NCI-H526 (cell line): Measurements from ENCODE around the gene DNAJC11.
"Not testable (repeated sequence)": the region's sequence is repeated elsewhere in the genome, so short reads cannot be mapped to it uniquely, and the experiment has no call there.

ENCODE experiments used
- DNase-seq, 2 experiments: peaks; one replicate each; lab custom pipeline; 2025; lab: John Stamatoyannopoulos, UW

Gene DNAJC11

DNA sequence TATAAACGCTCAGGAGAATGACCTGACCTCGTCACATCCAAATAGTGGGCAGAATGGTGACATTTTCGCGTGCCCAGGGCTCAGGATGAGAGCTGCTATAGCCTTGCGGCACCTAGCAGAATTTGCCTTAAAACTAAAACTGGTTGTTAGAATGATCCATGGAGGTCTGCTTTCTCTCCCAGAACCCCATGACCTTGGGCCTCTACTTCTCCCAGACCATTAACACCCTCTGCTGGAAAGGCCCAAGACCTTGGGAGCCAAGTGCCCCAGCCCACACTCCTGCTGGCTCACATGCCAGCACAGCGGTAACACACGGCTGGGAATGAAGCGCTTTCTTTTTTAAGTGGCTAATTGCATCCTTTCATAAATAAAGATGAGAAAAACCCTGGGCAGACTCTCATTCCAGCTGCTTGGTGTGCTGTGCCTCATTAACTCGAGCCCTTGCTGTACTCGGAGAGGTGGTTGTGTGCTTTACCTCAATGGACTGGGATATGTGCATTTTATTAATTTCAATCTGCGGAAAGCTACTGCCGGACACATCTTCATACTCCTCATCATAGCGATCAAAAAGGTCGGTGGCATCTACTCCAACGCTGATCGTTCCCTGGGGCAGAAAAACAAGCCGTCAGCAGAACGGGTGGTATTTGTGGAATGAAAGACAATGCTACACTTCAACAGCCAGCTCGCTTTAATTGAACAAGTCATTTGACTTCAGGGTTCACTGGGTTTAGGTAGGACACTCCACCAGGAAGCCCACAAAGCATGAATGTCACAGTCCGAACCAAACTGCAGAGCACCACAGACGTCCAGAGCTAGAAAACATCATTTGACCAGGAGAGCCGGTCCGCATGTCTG lies 48.0 kb downstream of the DNAJC11 start:
- peak; percentile 34 to 63 for DNase-seq

DNA sequence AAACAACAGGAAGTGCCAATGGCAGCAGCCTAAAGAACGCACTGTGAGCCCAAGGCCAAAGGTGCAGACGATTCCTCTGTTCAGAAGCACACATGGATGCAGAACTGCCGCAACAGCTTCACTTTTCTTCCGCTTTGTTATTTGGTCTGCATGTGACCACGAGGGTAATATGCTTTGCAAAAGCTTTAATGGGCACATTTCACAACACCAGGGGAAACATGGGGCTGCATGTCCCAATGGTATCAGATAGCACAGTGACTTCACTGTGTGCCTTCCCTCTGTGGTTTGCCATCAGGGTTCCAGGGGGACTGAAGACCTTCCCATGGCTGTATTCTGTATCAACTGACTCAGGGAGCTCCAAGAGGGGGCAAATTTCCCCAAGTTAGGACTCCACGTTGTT lies 48.6 kb downstream of the DNAJC11 start:
- DNase-seq, result no peak

GRCh38 chr1:6651909-6652308 lies 49.7 kb downstream of the DNAJC11 start:
- no peak for DNase-seq

GRCh38 chr1:6648556-6648955 lies 53.1 kb downstream of the DNAJC11 start:
- DNase-seq, result no peak

DNA sequence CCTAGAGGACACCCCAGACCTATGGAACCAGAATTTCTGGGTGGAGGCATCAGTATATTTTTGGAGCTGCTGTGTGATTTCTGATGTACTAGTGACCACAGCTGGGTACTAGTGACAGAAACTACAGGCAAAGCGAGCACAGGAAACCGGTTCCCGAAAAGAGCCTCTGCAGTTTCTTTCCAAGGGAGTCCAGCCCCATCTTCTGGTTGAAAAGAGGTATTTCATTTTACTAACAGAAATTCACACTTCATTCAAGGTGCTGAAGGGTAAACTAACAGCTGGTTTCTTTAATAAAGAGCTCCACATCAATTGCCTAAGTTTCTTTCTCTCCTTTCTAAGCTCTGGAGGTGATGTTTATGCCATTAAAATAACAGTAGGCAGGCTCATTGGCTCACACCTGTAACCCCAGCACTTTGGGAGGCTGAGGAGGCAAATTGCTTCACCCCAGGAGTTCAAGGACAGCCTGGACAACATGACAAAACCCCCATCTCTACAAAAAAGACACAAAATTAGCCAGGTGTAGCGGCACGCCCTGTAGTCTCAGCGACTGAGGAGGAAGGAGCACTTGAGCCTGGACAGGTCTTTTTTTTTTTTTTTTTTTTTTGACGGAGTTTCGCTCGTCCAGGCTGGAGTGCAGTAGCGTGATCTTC lies 55.0 kb downstream of the DNAJC11 start:
- peak; percentile 28 to 64 for DNase-seq

DNA sequence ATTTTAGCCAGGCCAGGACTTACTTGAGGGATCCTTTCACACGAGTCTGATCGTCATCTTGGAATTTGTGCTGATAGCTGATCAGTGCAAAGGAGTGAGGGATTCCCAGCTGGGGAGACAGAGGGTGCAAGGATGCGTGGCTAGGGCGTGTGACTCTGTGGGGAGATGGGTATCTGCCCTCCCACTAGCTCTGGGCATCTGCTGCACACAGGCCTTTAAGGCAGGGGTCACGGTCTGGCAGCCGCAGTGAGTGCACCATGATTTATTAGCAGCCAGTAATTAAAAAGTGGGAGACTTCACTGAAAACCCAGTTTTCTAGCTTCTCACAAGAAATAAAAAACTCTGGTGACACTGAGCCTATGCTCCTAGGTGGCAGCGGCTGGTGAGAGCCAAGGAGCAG lies 56.6 kb downstream of the DNAJC11 start:
- DNase-seq, result no peak

DNA sequence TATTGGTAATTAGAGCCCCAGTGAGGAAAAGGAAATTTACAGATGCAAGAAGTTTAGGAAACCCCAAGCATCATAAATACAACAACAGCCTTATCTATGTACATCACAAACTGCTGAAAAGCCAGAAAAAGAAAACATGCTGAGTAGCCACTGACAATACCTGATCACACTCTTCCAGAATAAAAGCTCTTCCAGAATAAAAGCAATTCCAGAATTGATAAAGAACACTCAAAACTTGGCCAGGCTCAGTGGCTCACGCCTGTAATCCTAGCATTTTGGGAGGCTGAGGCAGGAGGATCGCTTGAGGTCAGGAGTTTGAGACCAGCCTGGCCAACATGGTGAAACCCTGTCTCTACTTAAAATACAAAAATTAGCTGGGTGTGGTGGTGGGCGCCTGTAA lies 60.7 kb downstream of the DNAJC11 start:
- not testable (repeated sequence) for DNase-seq

- no peak for DNase-seq
Observed at GRCh38 chr1:6638226-6638625, 63.4 kb downstream of the DNAJC11 start.

- no peak for DNase-seq
Observed at GRCh38 chr1:6637770-6638169, 63.8 kb downstream of the DNAJC11 start.

DNA sequence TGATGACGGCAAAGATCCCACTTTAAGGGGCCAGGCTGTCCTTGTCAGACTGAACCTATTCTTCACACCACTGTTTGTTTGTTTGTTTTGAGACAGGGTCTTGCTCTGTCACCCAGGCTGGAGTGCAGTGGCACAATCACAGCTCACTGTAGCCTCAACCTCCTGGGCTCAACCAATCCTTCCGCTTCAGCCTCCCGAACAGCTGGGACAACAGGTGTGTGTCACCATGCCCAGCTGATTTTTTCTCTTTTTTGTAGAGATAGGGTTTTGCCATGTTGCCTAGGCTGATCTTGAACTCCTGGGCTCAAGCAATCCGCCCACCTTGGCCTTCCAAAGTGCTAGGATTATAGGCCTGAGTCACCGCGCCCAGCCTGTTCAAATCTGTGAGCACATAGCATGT lies 64.8 kb downstream of the DNAJC11 start:
- not testable (repeated sequence) for DNase-seq

DNA sequence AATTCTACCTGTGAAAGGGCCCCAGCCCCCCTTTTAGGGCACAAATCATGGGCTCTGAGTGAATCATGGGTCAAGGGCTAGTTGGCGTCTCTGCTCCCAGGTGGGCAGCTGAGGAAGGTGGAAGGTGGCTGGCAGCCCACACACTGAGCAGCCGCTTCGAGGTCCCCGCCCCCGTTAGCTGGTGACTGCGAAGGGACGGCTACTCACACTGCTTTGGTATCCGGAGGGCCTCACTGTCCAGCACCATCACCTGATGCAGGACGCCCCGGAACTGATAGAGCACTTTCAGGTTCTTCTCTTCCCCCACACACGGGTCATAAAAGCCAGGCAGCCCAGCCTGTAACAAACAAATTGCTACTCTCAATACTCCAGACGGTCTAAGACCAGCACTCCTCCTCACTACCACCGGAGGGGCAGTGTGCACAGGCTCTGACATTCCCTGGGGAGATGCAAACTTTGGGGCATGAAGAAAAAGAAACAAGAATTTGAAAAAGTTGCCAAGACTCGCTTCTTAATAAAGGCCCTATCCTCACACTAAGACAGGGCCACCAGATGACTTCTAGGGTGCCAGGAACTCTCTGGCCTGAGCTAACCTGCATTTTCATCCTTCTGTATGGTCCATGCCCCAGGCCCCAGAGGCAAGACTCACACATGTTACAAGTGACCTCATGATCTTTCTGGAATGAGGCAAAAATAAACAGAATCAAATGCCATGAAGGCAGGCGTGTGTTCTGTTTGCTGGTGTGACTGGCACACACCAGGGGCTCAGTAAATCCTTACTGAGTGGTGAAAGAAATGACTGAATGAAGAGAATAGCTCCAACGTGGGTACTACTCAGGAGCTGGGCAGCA lies 65.5 kb downstream of the DNAJC11 start:
- no peak for DNase-seq

DNA sequence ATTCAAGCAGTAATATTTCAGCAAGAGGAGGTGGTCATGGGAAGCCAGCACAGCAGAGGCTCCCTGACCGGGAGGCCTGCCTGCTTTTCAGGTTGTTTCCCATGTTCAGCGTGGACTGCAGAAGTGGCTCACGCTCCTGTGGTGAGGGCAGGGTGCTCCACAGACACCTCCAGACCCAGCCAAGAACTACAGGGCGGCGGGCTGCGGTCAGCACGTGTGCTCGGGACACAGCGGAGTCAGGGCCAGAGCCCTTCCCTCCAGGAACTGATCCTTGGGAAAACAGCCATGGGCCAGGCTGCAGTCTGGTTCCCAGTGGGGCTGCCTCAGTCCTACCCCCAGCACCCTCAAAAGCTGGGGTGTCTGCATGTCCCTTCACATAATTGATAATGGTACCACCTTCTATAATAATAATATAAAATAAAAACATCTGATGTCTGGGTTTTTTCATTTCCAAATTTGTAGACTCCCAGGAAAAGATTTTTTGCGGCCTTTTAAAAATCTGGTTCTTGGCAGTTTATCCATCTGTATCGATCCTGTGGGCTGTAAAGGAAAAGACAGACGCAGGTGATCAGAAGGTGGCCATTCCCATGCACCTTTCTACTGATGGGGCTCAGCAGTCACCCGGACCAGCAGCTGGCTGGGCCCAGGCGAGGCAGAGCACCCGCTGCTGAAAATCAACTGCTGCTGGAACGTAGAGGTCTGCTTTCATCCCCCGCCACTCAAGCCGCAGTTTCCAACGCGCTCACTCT lies 66.3 kb downstream of the DNAJC11 start:
- DNase-seq, result no peak

- peak; percentile 6 to 82 for DNase-seq
Observed at GRCh38 chr1:6634371-6635052, 67.1 kb downstream of the DNAJC11 start.

DNA sequence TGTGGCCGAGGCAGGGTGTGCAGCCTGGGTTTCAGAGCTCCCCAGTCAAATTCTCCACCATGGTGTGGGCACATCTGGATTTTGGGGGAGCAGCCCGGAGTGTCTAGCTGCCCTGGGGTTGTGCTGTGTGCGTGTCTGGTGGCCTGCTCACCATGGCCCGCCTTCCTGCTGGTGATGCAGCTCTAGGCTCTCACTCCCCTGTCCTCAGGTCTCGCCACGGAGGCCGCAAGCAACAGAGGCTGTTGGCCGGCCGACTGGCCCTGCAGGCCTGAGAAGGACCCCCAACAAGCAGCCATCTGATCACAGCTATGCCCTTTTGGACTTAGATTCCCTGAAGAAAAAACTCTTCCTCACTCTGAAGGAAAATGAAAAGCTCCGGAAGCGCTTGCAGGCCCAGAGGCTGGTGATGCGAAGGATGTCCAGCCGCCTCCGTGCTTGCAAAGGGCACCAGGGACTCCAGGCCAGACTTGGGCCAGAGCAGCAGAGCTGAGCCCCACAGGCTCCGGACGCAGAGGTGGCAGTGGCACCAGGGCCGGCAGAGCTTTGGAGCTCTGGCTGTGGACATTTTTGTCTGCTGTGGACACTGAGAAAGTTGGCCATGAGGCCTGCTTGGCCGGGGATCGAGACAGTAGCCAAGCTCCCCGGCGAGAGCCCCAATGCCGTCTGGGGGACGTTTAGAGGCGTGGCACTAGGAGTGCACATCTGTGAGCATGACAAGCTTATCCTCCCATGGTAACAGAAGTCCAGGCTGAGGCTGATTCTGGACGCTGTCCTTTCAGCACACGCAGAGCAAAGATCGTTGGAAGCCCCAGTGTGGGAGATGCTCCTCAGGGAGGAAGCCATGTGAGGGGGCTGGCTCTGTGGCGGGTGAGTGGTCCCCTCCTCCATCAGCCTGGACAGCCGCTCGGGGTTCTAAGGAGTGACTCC lies 68.8 kb downstream of the DNAJC11 start:
- DNase-seq, result no peak

- no peak for DNase-seq
Observed at GRCh38 chr1:6631058-6631457, 70.6 kb downstream of the DNAJC11 start.

DNA sequence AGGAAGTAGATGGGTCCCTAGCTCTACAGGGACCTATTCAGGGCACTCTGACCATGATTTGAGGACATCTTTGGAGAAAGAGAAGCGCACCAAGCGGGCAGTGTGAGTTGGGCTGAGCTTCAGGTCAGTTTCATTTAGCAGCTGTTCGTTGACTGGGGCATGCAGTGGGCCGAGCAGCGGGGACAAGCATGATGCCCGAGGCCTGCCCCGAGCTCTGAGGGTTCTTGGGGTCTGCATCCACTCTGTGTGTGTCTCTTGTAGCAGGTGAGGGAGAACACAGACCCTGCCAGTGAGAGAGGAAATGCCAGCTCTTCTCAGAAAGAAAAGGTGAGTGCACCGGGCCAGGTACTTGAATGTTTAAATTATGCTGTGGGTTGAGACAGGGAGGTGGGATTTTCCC lies 71.6 kb downstream of the DNAJC11 start:
- no peak for DNase-seq

DNA sequence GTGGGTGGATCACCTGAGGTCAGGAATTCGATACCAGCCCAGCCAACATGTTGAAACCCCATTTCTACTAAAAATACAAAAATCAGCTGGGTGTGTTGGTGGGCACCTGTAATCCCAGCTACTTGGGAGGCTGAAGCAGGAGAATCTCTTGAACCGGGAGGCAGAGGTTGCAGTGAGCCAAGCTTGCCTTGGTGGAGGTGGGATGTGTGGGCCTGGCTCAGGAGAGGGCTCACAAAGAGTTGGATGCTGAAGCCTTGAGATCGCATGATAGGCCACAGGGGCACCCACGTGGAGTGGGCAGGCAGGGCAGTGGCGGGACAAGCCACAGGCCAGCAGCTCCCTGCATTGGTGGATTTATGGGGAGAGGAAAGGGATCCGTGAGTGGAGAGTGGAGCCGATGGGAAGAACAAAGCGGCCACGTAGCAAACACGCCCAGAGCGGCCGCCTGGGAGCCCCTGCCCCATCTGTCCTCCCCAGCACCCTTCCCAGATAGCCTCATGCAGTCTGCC lies 72.6 kb downstream of the DNAJC11 start:
- no peak for DNase-seq

DNA sequence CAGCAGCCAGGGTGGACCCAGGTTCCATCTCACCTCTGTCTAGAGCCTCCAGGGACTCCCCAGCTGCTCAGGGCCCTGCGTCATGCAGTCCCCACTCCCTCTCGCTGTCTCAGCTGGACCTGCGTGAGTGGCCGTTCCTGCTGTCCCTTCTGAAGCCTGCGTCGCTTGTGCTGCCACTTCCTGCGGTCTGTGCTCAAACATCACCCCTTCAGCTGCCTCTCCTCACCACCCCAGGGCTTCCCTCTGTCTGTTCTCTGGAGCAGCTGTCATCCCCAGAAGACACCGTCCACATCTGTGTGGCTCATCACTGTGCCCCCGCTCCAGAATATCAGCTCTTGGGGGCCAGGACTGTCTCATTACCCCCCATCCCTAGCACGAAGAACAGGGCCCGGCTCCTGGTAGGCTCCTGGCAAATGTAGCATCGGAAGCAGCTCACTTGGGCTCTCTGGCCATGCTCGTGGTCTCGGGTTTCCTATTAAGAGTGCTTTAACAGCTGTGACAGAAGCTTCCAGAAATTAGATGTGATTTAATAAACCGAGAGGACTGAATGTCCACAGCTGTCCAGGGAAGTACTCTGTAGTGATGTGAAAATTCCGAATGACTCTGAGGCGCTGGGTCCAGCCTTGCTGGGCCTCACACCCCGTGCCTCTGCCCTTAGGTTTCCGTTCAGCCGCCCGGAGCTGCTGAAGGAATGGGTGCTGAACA lies 73.6 kb downstream of the DNAJC11 start:
- DNase-seq, result no peak

- DNase-seq, result no peak
Observed at GRCh38 chr1:6627031-6627430, 74.6 kb downstream of the DNAJC11 start.
